CD8-positive, alpha-beta memory T cell (primary cell): Measurements from ENCODE around the gene LRRC74A. TPM values are rescaled to one million over a fixed set of nuclear protein-coding genes. Genes with fewer than 3 reads are reported as not detected.

Experiments
- CTCF ChIA-PET: fragments of 350-600 bp; sonication (Branson Sonifier 250); formaldehyde crosslinking; loops from one replicate; lab custom pipeline; 2021; ENCODE audit warnings: antibody characterized with exemption; lab: Charles Lee
- POLR2A ChIA-PET: fragments of 350-600 bp; sonication (Branson Sonifier 250); formaldehyde crosslinking; loops from one replicate; lab custom pipeline; 2021; ENCODE audit warnings: antibody characterized with exemption; lab: Charles Lee
- DNase-seq, 5 donors: peaks; one replicate each; pipeline versions ENCODE4 v3.0.0 to v3.0.0-alpha.2; 2020 to 2022; ENCODE audit warnings: mixed read lengths in 1 of 5
- H3K27ac ChIP-seq: one replicate; pipeline ENCODE4 v1.7.0; 2013; ENCODE audit warnings: low read depth, mild to moderate bottlenecking, low read length, moderate library complexity
- H3K27me3 ChIP-seq: 2 replicates; pipeline ENCODE4 v1.7.0; 2013; ENCODE audit warnings: low read length, mild to moderate bottlenecking; ENCODE audit not compliant: insufficient read depth, poor library complexity, severe bottlenecking
- H3K36me3 ChIP-seq: 2 replicates; pipeline ENCODE4 v1.7.0; 2013; ENCODE audit warnings: mild to moderate bottlenecking, low read length, moderate library complexity; ENCODE audit not compliant: insufficient read depth
- H3K4me1 ChIP-seq: 2 replicates; pipeline ENCODE4 v1.7.0; 2013; ENCODE audit warnings: mild to moderate bottlenecking, low read length, moderate library complexity; ENCODE audit not compliant: insufficient read depth
- H3K4me3 ChIP-seq: 2 replicates; pipeline ENCODE4 v1.7.0; 2013; ENCODE audit warnings: mild to moderate bottlenecking, low read length
- H3K9me3 ChIP-seq: 2 replicates; pipeline ENCODE4 v1.7.0; 2013; ENCODE audit warnings: mild to moderate bottlenecking, low read length
- H3K27ac Mint-ChIP-seq, 8 donors: one replicate each; pipeline ENCODE4 v1.8.0; 2020 to 2021; ENCODE audit warnings: mixed read lengths in 8 of 8, mild to moderate bottlenecking in 6 of 8, inconsistent platforms in 3 of 8, moderate library complexity in 3 of 8
- H3K27me3 Mint-ChIP-seq, 2 donors: one replicate each; pipeline ENCODE4 v1.8.0; 2020 to 2021; ENCODE audit warnings: mixed read lengths in 2 of 2, mild to moderate bottlenecking in 1 of 2, moderate library complexity in 1 of 2
- H3K36me3 Mint-ChIP-seq, 3 donors: one replicate each; pipeline ENCODE4 v1.8.0; 2020 to 2021; ENCODE audit warnings: mixed read lengths in 3 of 3, inconsistent platforms in 1 of 3, mild to moderate bottlenecking in 1 of 3
- H3K4me1 Mint-ChIP-seq, 3 donors: one replicate each; pipeline ENCODE4 v1.8.0; 2020 to 2021; ENCODE audit warnings: mixed read lengths in 3 of 3, inconsistent platforms in 1 of 3, mild to moderate bottlenecking in 1 of 3
- H3K4me3 Mint-ChIP-seq, 7 donors: one replicate each; pipeline ENCODE4 v1.8.0; 2020 to 2021; ENCODE audit warnings: mixed read lengths in 7 of 7, mild to moderate bottlenecking in 6 of 7, moderate library complexity in 4 of 7, inconsistent platforms in 2 of 7
- H3K9me3 Mint-ChIP-seq, 5 donors: one replicate each; pipeline ENCODE4 v1.8.0; 2020 to 2022; ENCODE audit warnings: mixed read lengths in 5 of 5, mild to moderate bottlenecking in 3 of 5, moderate library complexity in 2 of 5, inconsistent platforms in 1 of 5
- polyA plus RNA-seq: library from polyadenylated mRNA; unstranded; fragments of 300-500 nt; fragmentation: Illumina TruSeq; gene quantifications from one replicate; pipeline ENCODE4 v1.2.3, GENCODE V29; 2021
- total RNA-seq, 2 experiments: library from RNA; stranded (reverse); gene quantifications; one replicate each; pipeline ENCODE4 v1.2.3, GENCODE V29; 2021

Gene LRRC74A
- total and polyA plus RNA-seq, 3 experiments from 2014 or later = not detected

GRCh38 chr14:76872796-76873432 is 46.7 kb downstream of the LRRC74A start:
- ChIA-PET CTCF (interaction anchor here (0.7 to 11.7 kb wide), 31 partner anchors 9 to 443 kb away, joined by 3 to 280 read pairs (median 4); partner anchors contain the start of gene CIPC), POLR2A (no interaction called here)
- no peak overlapping the region for H3K27ac Mint-ChIP-seq

GRCh38 chr14:76874734-76875133 is 48.5 kb downstream of the LRRC74A start:
- H3K4me1 ChIP-seq = no peaks in the 10 kb centered on the region
- H3K27me3 Mint-ChIP-seq = peaks cover 11 to 19% of the 10 kb centered on the region in 2 donors
- H3K4me3 Mint-ChIP-seq = no peak overlapping the region
- POLR2A ChIA-PET = interaction anchor here (0.6 kb wide), 1 partner anchor 30 kb away, joined by 6 read pairs; no protein-coding TSS in a partner anchor
- CTCF ChIA-PET = interaction anchor here (0.9 to 11.7 kb wide), 19 partner anchors 8 to 249 kb away, joined by 3 to 280 read pairs (median 4); no protein-coding TSS in a partner anchor
- no peak for DNase-seq
- H3K36me3 ChIP-seq = no peaks in the 10 kb centered on the region
- no peaks in the 10 kb centered on the region for H3K4me1 Mint-ChIP-seq
- H3K27ac ChIP-seq = no peak overlapping the region
- no peak overlapping the region for H3K27ac Mint-ChIP-seq
- peaks cover 0 to 2% (median 0%) of the 10 kb centered on the region in 3 donors for H3K36me3 Mint-ChIP-seq
- H3K9me3 ChIP-seq = no peaks in the 10 kb centered on the region
- H3K9me3 Mint-ChIP-seq = peaks cover 0 to 3% (median 0%) of the 10 kb centered on the region in 5 donors
- H3K4me3 ChIP-seq = no peak overlapping the region
- no peaks in the 10 kb centered on the region for H3K27me3 ChIP-seq

More at GRCh38 chr14:76872796-76873432, 46.7 kb downstream of the LRRC74A start:
- H3K9me3 Mint-ChIP-seq = peaks cover 0 to 3% (median 0%) of the 10 kb centered on the region in 5 donors
- Histone ChIP-seq H3K36me3 (no peaks in the 10 kb centered on the region), H3K9me3 (no peaks in the 10 kb centered on the region), H3K4me1 (peaks cover 7% of the 10 kb centered on the region), H3K27ac (no peak overlapping the region), H3K4me3 (no peak overlapping the region), H3K27me3 (no peaks in the 10 kb centered on the region)
- peak; percentile 49 to 82 (median 58) for DNase-seq
- H3K36me3 Mint-ChIP-seq = no peaks in the 10 kb centered on the region
- H3K4me3 Mint-ChIP-seq = no peak overlapping the region
- H3K4me1 Mint-ChIP-seq = peaks cover 1% of the 10 kb centered on the region in 3 donors
- H3K27me3 Mint-ChIP-seq = peaks cover 19 to 26% of the 10 kb centered on the region in 2 donors

- Histone ChIP-seq H3K4me1 (no peaks in the 10 kb centered on the region), H3K9me3 (no peaks in the 10 kb centered on the region), H3K27me3 (no peaks in the 10 kb centered on the region), H3K4me3 (no peak overlapping the region), H3K27ac (no peak overlapping the region), H3K36me3 (no peaks in the 10 kb centered on the region)
- H3K9me3 Mint-ChIP-seq = peaks cover 0 to 3% (median 0%) of the 10 kb centered on the region in 5 donors
- no peak overlapping the region for H3K27ac Mint-ChIP-seq
- peaks cover 0 to 2% (median 0%) of the 10 kb centered on the region in 3 donors for H3K36me3 Mint-ChIP-seq
- H3K4me3 Mint-ChIP-seq = no peak overlapping the region
- DNase-seq = peak; percentile 22 to 59 (median 34)
- ChIA-PET CTCF (interaction anchor here (0.7 to 11.7 kb wide), 35 partner anchors 8 to 444 kb away, joined by 3 to 280 read pairs (median 4); partner anchors contain the start of genes GSTZ1 and POMT2), POLR2A (no interaction called here)
- H3K27me3 Mint-ChIP-seq = peaks cover 0 to 7% of the 10 kb centered on the region in 2 donors
- H3K4me1 Mint-ChIP-seq = no peaks in the 10 kb centered on the region
These were observed 49.9 kb downstream of the LRRC74A start for GRCh38 chr14:76876076-76876475.

DNA sequence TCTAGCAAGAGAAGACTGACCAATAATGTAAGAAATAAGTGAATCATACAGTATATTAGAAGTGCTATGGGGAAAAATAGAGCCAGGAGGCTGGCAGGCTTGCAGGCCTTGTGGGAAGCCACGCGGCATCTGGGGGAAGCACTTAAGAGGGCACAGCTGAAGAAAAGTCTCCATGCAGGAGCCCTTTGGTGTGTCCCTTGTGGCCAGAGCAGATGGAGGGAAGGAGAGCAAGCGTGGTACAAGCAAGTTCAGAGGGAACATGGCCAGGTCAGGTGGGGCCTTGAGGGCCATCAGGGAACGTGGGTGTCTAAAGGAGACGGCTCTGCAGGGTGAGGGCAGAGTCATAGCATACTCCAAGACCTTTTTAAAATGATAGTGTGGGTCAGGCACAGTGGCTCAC is 51.7 kb downstream of the LRRC74A start:
- no peak for DNase-seq
- peak overlapping the region in 1 of 8 donors; percentile 76 for H3K27ac Mint-ChIP-seq
- Histone ChIP-seq H3K27me3 (no peaks in the 10 kb centered on the region), H3K4me1 (no peaks in the 10 kb centered on the region), H3K36me3 (no peaks in the 10 kb centered on the region), H3K27ac (no peak overlapping the region), H3K4me3 (no peak overlapping the region), H3K9me3 (no peaks in the 10 kb centered on the region)
- no peaks in the 10 kb centered on the region for H3K4me1 Mint-ChIP-seq
- H3K36me3 Mint-ChIP-seq = peaks cover 0 to 2% (median 0%) of the 10 kb centered on the region in 3 donors
- no peak overlapping the region for H3K4me3 Mint-ChIP-seq
- ChIA-PET CTCF (interaction anchor here (0.6 to 11.7 kb wide), 3 partner anchors 147 to 192 kb away, joined by 3 to 280 read pairs (median 23); no protein-coding TSS in a partner anchor), POLR2A (no interaction called here)
- peaks cover 0 to 3% (median 0%) of the 10 kb centered on the region in 5 donors for H3K9me3 Mint-ChIP-seq
- H3K27me3 Mint-ChIP-seq = peaks cover 0 to 6% of the 10 kb centered on the region in 2 donors

- ChIA-PET CTCF (no interaction called here), POLR2A (no interaction called here)
- Mint-ChIP-seq H3K4me1 (no peaks in the 10 kb centered on the region), H3K27me3 (peaks cover 0 to 4% of the 10 kb centered on the region in 2 donors), H3K4me3 (no peak overlapping the region), H3K9me3 (peaks cover 0 to 1% (median 0%) of the 10 kb centered on the region in 5 donors), H3K27ac (no peak overlapping the region), H3K36me3 (peaks cover 0 to 2% (median 0%) of the 10 kb centered on the region in 3 donors)
- no peaks in the 10 kb centered on the region for H3K36me3 ChIP-seq
- H3K27me3 ChIP-seq = no peaks in the 10 kb centered on the region
- H3K27ac ChIP-seq = no peak overlapping the region
- DNase-seq = no peak
- no peaks in the 10 kb centered on the region for H3K4me1 ChIP-seq
- no peak overlapping the region for H3K4me3 ChIP-seq
- H3K9me3 ChIP-seq = no peaks in the 10 kb centered on the region
These were observed 54.2 kb downstream of the LRRC74A start for GRCh38 chr14:76880449-76880848.

DNA sequence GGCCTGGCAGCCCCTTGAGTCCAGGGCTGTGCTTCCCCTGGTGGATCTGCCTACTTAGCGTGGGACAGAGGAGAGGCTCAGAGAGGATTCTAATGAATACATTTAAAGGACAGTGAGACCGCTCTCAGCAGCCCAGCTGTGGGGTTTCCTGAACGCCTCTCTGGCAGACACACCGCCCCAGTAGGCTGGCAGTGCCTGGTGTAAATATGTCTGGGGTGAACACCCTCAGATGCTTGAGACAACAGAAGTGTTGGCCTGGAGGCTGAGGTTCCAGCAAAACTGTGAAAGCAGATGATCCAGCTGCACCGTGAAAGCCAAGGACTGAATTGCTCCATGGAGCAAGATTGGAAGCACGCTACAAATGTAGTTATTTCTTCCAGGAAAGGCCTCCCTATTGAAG is 55.1 kb downstream of the LRRC74A start:
- no peaks in the 10 kb centered on the region for H3K4me1 Mint-ChIP-seq
- H3K4me3 Mint-ChIP-seq = no peak overlapping the region
- H3K27ac ChIP-seq = no peak overlapping the region
- H3K9me3 ChIP-seq = no peaks in the 10 kb centered on the region
- peaks cover 0 to 7% of the 10 kb centered on the region in 2 donors for H3K27me3 Mint-ChIP-seq
- no peak overlapping the region for H3K4me3 ChIP-seq
- no peaks in the 10 kb centered on the region for H3K36me3 ChIP-seq
- peaks cover 0 to 2% (median 0%) of the 10 kb centered on the region in 3 donors for H3K36me3 Mint-ChIP-seq
- no peak overlapping the region for H3K27ac Mint-ChIP-seq
- DNase-seq = no peak
- no peaks in the 10 kb centered on the region for H3K4me1 ChIP-seq
- H3K9me3 Mint-ChIP-seq = no peaks in the 10 kb centered on the region
- H3K27me3 ChIP-seq = no peaks in the 10 kb centered on the region
- ChIA-PET CTCF (interaction anchor here (1.2 to 1.3 kb wide), 3 partner anchors 9 to 172 kb away, joined by 3 to 6 read pairs (median 4); no protein-coding TSS in a partner anchor), POLR2A (no interaction called here)

GRCh38 chr14:76882651-76883050 is 56.4 kb downstream of the LRRC74A start:
- H3K9me3 Mint-ChIP-seq = no peaks in the 10 kb centered on the region
- Histone ChIP-seq H3K36me3 (no peaks in the 10 kb centered on the region), H3K27me3 (no peaks in the 10 kb centered on the region), H3K9me3 (no peaks in the 10 kb centered on the region), H3K4me3 (no peak overlapping the region), H3K4me1 (no peaks in the 10 kb centered on the region), H3K27ac (no peak overlapping the region)
- no peaks in the 10 kb centered on the region for H3K4me1 Mint-ChIP-seq
- no peak for DNase-seq
- no peak overlapping the region for H3K4me3 Mint-ChIP-seq
- H3K27ac Mint-ChIP-seq = no peak overlapping the region
- peaks cover 3 to 15% of the 10 kb centered on the region in 2 donors for H3K27me3 Mint-ChIP-seq
- CTCF ChIA-PET = interaction anchor here (1.2 to 1.3 kb wide), 2 partner anchors 170 to 188 kb away, joined by 3 to 4 read pairs; no protein-coding TSS in a partner anchor
- POLR2A ChIA-PET = no interaction called here
- peaks cover 0 to 2% (median 0%) of the 10 kb centered on the region in 3 donors for H3K36me3 Mint-ChIP-seq

- Mint-ChIP-seq H3K27me3 (peaks cover 3 to 15% of the 10 kb centered on the region in 2 donors), H3K27ac (no peak overlapping the region), H3K4me3 (no peak overlapping the region), H3K4me1 (no peaks in the 10 kb centered on the region), H3K36me3 (peaks cover 0 to 2% (median 0%) of the 10 kb centered on the region in 3 donors), H3K9me3 (no peaks in the 10 kb centered on the region)
- no peak overlapping the region for H3K4me3 ChIP-seq
- DNase-seq = no peak
- no peaks in the 10 kb centered on the region for H3K36me3 ChIP-seq
- no peak overlapping the region for H3K27ac ChIP-seq
- ChIA-PET CTCF (interaction anchor here (0.9 kb wide), 1 partner anchor 7 kb away, joined by 4 read pairs; no protein-coding TSS in a partner anchor), POLR2A (no interaction called here)
- no peaks in the 10 kb centered on the region for H3K4me1 ChIP-seq
- H3K27me3 ChIP-seq = no peaks in the 10 kb centered on the region
- H3K9me3 ChIP-seq = no peaks in the 10 kb centered on the region
These were observed 57.2 kb downstream of the LRRC74A start for GRCh38 chr14:76883447-76883846.
